GM12892 (cell line): ENCODE measurements around the gene KRR1.

ENCODE experiments used
- POLR2A ChIP-seq: IDR thresholded peaks from 2 replicates; pipeline ENCODE4 v1.6.1; 2011; ENCODE audit warnings: low read depth, low read length, control low read depth
- POLR2AphosphoS5 ChIP-seq: IDR thresholded peaks from 2 replicates; pipeline ENCODE4 v1.6.1; 2011; ENCODE audit warnings: low read depth, low read length, control low read depth

GRCh38 chr12:75460204-75460603, 51.2 kb downstream of the KRR1 start:
- no peak for TF ChIP-seq POLR2A
- no peak for TF ChIP-seq POLR2AphosphoS5
